HepG2 (cell line): ENCODE results near the gene PIGZ. TPM values are rescaled to one million over a fixed set of nuclear protein-coding genes. Genes with fewer than 3 reads are reported as not detected.

Experiments
- ATAC-seq: fragments of 200-7000 bp; cut with Tn5 transposase; 3 replicates; pipeline ENCODE4 v1.9.1; 2020; ENCODE audit warnings: mild to moderate bottlenecking, moderate library complexity
- BruUV-seq: library from RNA; stranded (reverse); fragments of 400-500 nt; replicated peaks from 2 replicates; lab custom pipeline; 2021; lab: Mats Ljungman, UMichigan
- CTCF ChIA-PET: fragments of 300-600 bp; formaldehyde crosslinking; extraction: SDS; loops from one replicate; lab custom pipeline; 2021; ENCODE audit warnings: low total read pairs, inconsistent platforms, low intra/inter-chr PET ratio; lab: Yijun Ruan, JAX
- POLR2A ChIA-PET: fragments of 350-600 bp; sonication (Branson Sonifier 250); formaldehyde crosslinking; loops from one replicate; lab custom pipeline; 2020; ENCODE audit warnings: antibody characterized with exemption, inconsistent platforms; lab: Yijun Ruan, JAX
- DNase-seq: peaks from one replicate; pipeline ENCODE4 v3.0.0-alpha.2; 2015; ENCODE audit warnings: low spot score
- FAIRE-seq: peaks from 3 replicates; lab custom pipeline; 2011; peaks lifted over from hg19 to GRCh38; lab: Jason Lieb, UNC
- H2AFZ ChIP-seq: one replicate; pipeline ENCODE4 v1.6.1; 2011; ENCODE audit warnings: low read length, inconsistent platforms
- H3K27ac ChIP-seq: fragments of 300-600 bp; 3 replicates; pipeline ENCODE4 v1.8.0; 2011; ENCODE audit warnings: mixed run types, mild to moderate bottlenecking, mixed read lengths, low read length, inconsistent platforms; ENCODE audit not compliant: insufficient read depth; ENCODE audit errors: extremely low read length
- H3K27me3 ChIP-seq, 2 experiments: fragments of 200-600 bp in 1 of 2; 2 replicates in 1 of 2; 3 replicates in 1 of 2; pipeline versions ENCODE4 v1.6.0 to v1.8.0; 2011; ENCODE audit warnings: low read length in 2 of 2, mild to moderate bottlenecking in 2 of 2, moderate library complexity in 2 of 2, inconsistent platforms in 1 of 2; ENCODE audit not compliant: insufficient read depth in 2 of 2, control insufficient read depth in 1 of 2
- H3K36me3 ChIP-seq, 2 experiments: fragments of 200-600 bp in 1 of 2; replicated peaks in 1 of 2; 2 replicates in 1 of 2; 3 replicates in 1 of 2; pipeline versions ENCODE4 v1.5.1 to v1.8.0; 2011; ENCODE audit warnings: low read length in 2 of 2, inconsistent platforms in 1 of 2; ENCODE audit not compliant: insufficient read depth in 2 of 2, control insufficient read depth in 1 of 2
- H3K4me1 ChIP-seq: 2 replicates; pipeline ENCODE4 v1.5.1; 2012; ENCODE audit warnings: low read length, inconsistent platforms; ENCODE audit not compliant: insufficient read depth
- H3K4me2 ChIP-seq: 2 replicates; pipeline ENCODE4 v1.6.0; 2011; ENCODE audit warnings: low read depth, low read length, inconsistent platforms
- H3K4me3 ChIP-seq, 3 experiments: fragments of 200-600 bp in 1 of 3; sonication (generic), shearing (Covaris generic) in 1 of 3; replicated peaks in 1 of 3; 2 replicates each; pipeline ENCODE4 v1.5.1; 2011 to 2016; ENCODE audit warnings: low read length in 3 of 3, inconsistent platforms in 2 of 3, low read depth in 2 of 3, mild to moderate bottlenecking in 2 of 3, control low read depth in 1 of 3, mixed read lengths in 1 of 3; ENCODE audit not compliant: insufficient read depth in 1 of 3
- H3K79me2 ChIP-seq: one replicate; pipeline ENCODE4 v1.6.1; 2011; ENCODE audit warnings: low read length, inconsistent platforms; ENCODE audit not compliant: insufficient read depth
- H3K9ac ChIP-seq: 2 replicates; pipeline ENCODE4 v1.6.0; 2011; ENCODE audit warnings: mild to moderate bottlenecking, low read depth, low read length, inconsistent platforms; ENCODE audit not compliant: insufficient read depth
- H3K9me3 ChIP-seq: 2 replicates; pipeline ENCODE4 v1.5.1; 2012; ENCODE audit warnings: mild to moderate bottlenecking, low read length
- H4K20me1 ChIP-seq: 2 replicates; pipeline ENCODE4 v1.6.0; 2011; ENCODE audit warnings: inconsistent platforms, mild to moderate bottlenecking, low read length, moderate library complexity; ENCODE audit not compliant: insufficient read depth
- ARID3A ChIP-seq: IDR thresholded peaks from 2 replicates; pipeline ENCODE4 v1.6.1; 2012; ENCODE audit warnings: low read depth, low read length, improper control_type of control experiment
- ARNT2 ChIP-seq: sonication (generic); formaldehyde crosslinking; IDR thresholded peaks from 2 replicates; pipeline ENCODE4 v1.8.0; 2022; ENCODE audit warnings: mild to moderate bottlenecking, low read depth, missing genetic modification reagents, moderate library complexity
- ARNTL ChIP-seq: sonication (generic); formaldehyde crosslinking; IDR thresholded peaks from 2 replicates; pipeline ENCODE4 v1.4.0; 2020; ENCODE audit warnings: mild to moderate bottlenecking, missing genetic modification reagents
- EEA1 ChIP-seq: sonication (generic); formaldehyde crosslinking; IDR thresholded peaks from 2 replicates; pipeline ENCODE4 v1.5.1; 2020; ENCODE audit warnings: mild to moderate bottlenecking, missing genetic modification reagents, borderline replicate concordance
- MAX ChIP-seq: IDR thresholded peaks from 2 replicates; pipeline ENCODE4 v1.6.1; 2012; ENCODE audit warnings: inconsistent platforms
- NFATC3 ChIP-seq: sonication (generic); formaldehyde crosslinking; IDR thresholded peaks from 2 replicates; pipeline ENCODE4 v1.5.1; 2020; ENCODE audit warnings: mild to moderate bottlenecking, missing genetic modification reagents
- TBX2 ChIP-seq: sonication (generic); formaldehyde crosslinking; IDR thresholded peaks from 2 replicates; pipeline ENCODE4 v1.5.0; 2020; ENCODE audit warnings: missing genetic modification reagents, mild to moderate bottlenecking, borderline replicate concordance
- ZBTB39 ChIP-seq: sonication (generic); formaldehyde crosslinking; IDR thresholded peaks from 2 replicates; pipeline ENCODE4 v1.5.0; 2020; ENCODE audit warnings: missing genetic modification reagents
- ZFP36L2 ChIP-seq: sonication (generic); formaldehyde crosslinking; IDR thresholded peaks from 2 replicates; pipeline ENCODE4 v1.4.0; 2020; ENCODE audit warnings: missing genetic modification reagents
- ZNF354B ChIP-seq: sonication (generic); formaldehyde crosslinking; IDR thresholded peaks from 2 replicates; pipeline ENCODE4 v1.8.0; 2022; ENCODE audit warnings: mild to moderate bottlenecking, missing genetic modification reagents
- ZNF570 ChIP-seq: sonication (generic); formaldehyde crosslinking; IDR thresholded peaks from 2 replicates; pipeline ENCODE4 v1.4.0; 2020; ENCODE audit warnings: mild to moderate bottlenecking, missing genetic modification reagents, borderline replicate concordance
- ZNF660 ChIP-seq: sonication (generic); formaldehyde crosslinking; IDR thresholded peaks from 2 replicates; pipeline ENCODE4 v1.5.1; 2020; ENCODE audit warnings: mild to moderate bottlenecking, low read depth, missing genetic modification reagents, borderline replicate concordance
- ZNF691 ChIP-seq: sonication (generic); formaldehyde crosslinking; IDR thresholded peaks from 2 replicates; pipeline ENCODE4 v1.4.0; 2020; ENCODE audit warnings: missing genetic modification reagents, low read depth, mild to moderate bottlenecking, borderline replicate concordance
- ZNF720 ChIP-seq: sonication (generic); formaldehyde crosslinking; IDR thresholded peaks from 2 replicates; pipeline ENCODE4 v1.4.0; 2020; ENCODE audit warnings: missing genetic modification reagents
- WGBS: methylation state at CpG from one replicate; pipeline ENCODE4 v1.1.6; 2017; ENCODE audit warnings: low lambda C conversion rate; 5-methylcytosine and 5-hydroxymethylcytosine counted together
- in situ Hi-C: cut with HindIII; loops from 2 replicates; pipeline ENCODE4 v1.10.0; 2017; ENCODE audit warnings: low pct_unique_long_range_greater_than_20kb; ENCODE audit not compliant: extremely low pct_ligation_motif_present
- intact Hi-C: fragments of 100-400 bp; cut with micrococcal nuclease; formaldehyde crosslinking; loops from one replicate; pipeline ENCODE4 v1.10.0; 2022; ENCODE audit not compliant: unreplicated experiment
- polyA plus RNA-seq, 8 experiments: library from polyadenylated mRNA; depleted of rRNA in 3 of 8; stranded (reverse) in 7 of 8; unstranded in 1 of 8; fragments of >200 nt; fragmentation: Illumina TruSeq in 4 of 8; extraction: Trizol in 4 of 8; gene quantifications; 2 replicates each; pipeline versions ENCODE4 v1.2.1 to v1.2.3, GENCODE V29; 2011 to 2016; ENCODE audit warnings: low read depth in 4 of 8, missing spikeins in 1 of 8, mixed read lengths in 1 of 8; ENCODE audit not compliant: insufficient read depth in 1 of 8
- total RNA-seq, 5 experiments: library from RNA; depleted of rRNA; stranded (reverse); fragments of >200 nt; fragmentation: Illumina TruSeq; extraction: Trizol; gene quantifications; 2 replicates each; pipeline ENCODE4 v1.2.3, GENCODE V29; 2016; ENCODE audit warnings: low read depth in 1 of 5

Gene PIGZ
- total and polyA plus RNA-seq, 2 of the 13 experiments (the other 11 are each of a cell fraction or from before 2014, with no cell fraction given): 4.7 to 60.5 TPM

GRCh38 chr3:197011780-197012539 lies 43.3 kb upstream of the PIGZ start:
- Histone ChIP-seq H2AFZ (no peak overlapping the region), H3K27ac (no peak overlapping the region), H3K4me2 (no peak overlapping the region), H3K9ac (no peak overlapping the region), H3K4me3 (no peak overlapping the region), H3K36me3 (no peaks in the 10 kb centered on the region), H3K79me2 (no peaks in the 10 kb centered on the region), H3K9me3 (no peaks in the 10 kb centered on the region), H3K4me1 (peaks cover 1% of the 10 kb centered on the region; the same call in 1 of the 2 replicates), H3K27me3 (no peaks in the 10 kb centered on the region), H4K20me1 (no peaks in the 10 kb centered on the region)
- 88% methylated on average over 14 of the region's 25 CpGs for WGBS
- FAIRE-seq: no peak
- DNase-seq: no peak
- ChIA-PET POLR2A (no interaction called here), CTCF (no interaction called here)
- intact Hi-C loops (no loop called here), in situ Hi-C loops (no loop called here)
- no peak for ATAC-seq
- BruUV-seq: no TSS peak
- TF ChIP-seq ZFP36L2 (CRISPR knock-in tag) (no peak), ZBTB39 (CRISPR knock-in tag) (no peak), ZNF660 (CRISPR knock-in tag) (no peak), ZNF691 (CRISPR knock-in tag) (no peak), TBX2 (no peak), ARID3A (no peak), NFATC3 (CRISPR knock-in tag) (no peak), ZNF720 (CRISPR knock-in tag) (no peak), EEA1 (no peak), MAX (no peak), ZNF354B (CRISPR knock-in tag) (no peak), ARNTL (CRISPR knock-in tag) (no peak), ARNT2 (CRISPR knock-in tag) (no peak), ZNF570 (no peak)
